ENCODE measurements around the gene NRXN3. TPM values are rescaled to one million over a fixed set of nuclear protein-coding genes. Genes with fewer than 3 reads are reported as not detected.

NRXN3 gene
- total RNA-seq, 1 experiment from 2014 or later = not detected

- RAD21 ChIA-PET (ENCODE audit: low non-redundant PET in 1 of 2, low total read pairs in 2 of 2, uncharacterized antibody in 2 of 2, unreplicated experiment in 2 of 2) = no interaction called here
- no TSS peak for BruUV-seq (replicated peaks)
Observed at GRCh38 chr14:79639613-79640012, 1469.4 kb downstream of the NRXN3 start.

More at GRCh38 chr14:79639613-79640012, 1469.4 kb downstream of the NRXN3 start:
- no peak overlapping the region for H3K4me2 ChIP-seq (ENCODE audit: low read length)
- no peak overlapping the region for H3K4me3 ChIP-seq (replicated peaks in 1 of 2; ENCODE audit: low read depth in 1 of 2, low read length in 2 of 2)
- ChIA-PET POLR2A (no interaction called here), CTCF (no interaction called here)
- DNase-seq (ENCODE audit: low read depth, low spot score) = no peak
- TF ChIP-seq ATF3 (IDR thresholded peaks at IDR 0.05) = no peak
- TF ChIP-seq SP1 (IDR thresholded peaks at IDR 0.05; ENCODE audit: low read depth) = no peak
- TF ChIP-seq FOSL1 (IDR thresholded peaks at IDR 0.05; ENCODE audit: low read depth) = no peak
- no peak for TF ChIP-seq CTCF (IDR thresholded peaks at IDR 0.05 in 2 of 3, conservative IDR thresholded peaks at IDR 0.05 in 1 of 3; ENCODE audit: borderline replicate concordance in 1 of 3, insufficient read depth in 1 of 3, low read depth in 2 of 3, low read length in 2 of 3)
- TF ChIP-seq YY1 (IDR thresholded peaks at IDR 0.05; ENCODE audit: extremely low read depth, insufficient replicate concordance, low read depth, low read length) = no peak
- no peak for TF ChIP-seq SIN3A (IDR thresholded peaks at IDR 0.05; ENCODE audit: low read depth)
- no peak for TF ChIP-seq CEBPB (IDR thresholded peaks at IDR 0.05; ENCODE audit: low read depth)
- no peak for TF ChIP-seq POLR2A (IDR thresholded peaks at IDR 0.05; ENCODE audit: borderline replicate concordance, extremely low read depth, insufficient read depth, insufficient read length)
- TF ChIP-seq RAD21 (IDR thresholded peaks at IDR 0.05; ENCODE audit: low read depth) = no peak
- TF ChIP-seq SRF (IDR thresholded peaks at IDR 0.05; ENCODE audit: low read depth) = no peak
- TF ChIP-seq JUND (IDR thresholded peaks at IDR 0.05) = no peak
- TF ChIP-seq REST (IDR thresholded peaks at IDR 0.05; ENCODE audit: low read depth) = no peak
- no peak for TF ChIP-seq TCF7L2 (IDR thresholded peaks at IDR 0.05; ENCODE audit: borderline replicate concordance, extremely low read depth, insufficient read depth, insufficient read length)
- intact Hi-C loops (cut with micrococcal nuclease) = no loop called here
- H3K9me3 ChIP-seq (ENCODE audit: control insufficient read depth in 1 of 2, insufficient read depth in 1 of 2, low read depth in 1 of 2, low read length in 2 of 2) = peaks cover 9 to 18% of the 10 kb centered on the region in 2 experiments; a peak in 2 of 4 replicates
- no peaks in the 10 kb centered on the region for H4K20me1 ChIP-seq (ENCODE audit: insufficient read depth)
- no peaks in the 10 kb centered on the region for H3K79me2 ChIP-seq (ENCODE audit: insufficient read depth, low read length)
- no peak for ATAC-seq
- no peak overlapping the region for H3K27ac ChIP-seq (ENCODE audit: low read depth, low read length)
- no peaks in the 10 kb centered on the region for H3K9me2 ChIP-seq (ENCODE audit: insufficient read depth)
- no peak overlapping the region for H3K9ac ChIP-seq (ENCODE audit: low read length)
- no peak overlapping the region for H2AFZ ChIP-seq (ENCODE audit: low read depth, low read length, poor library complexity, severe bottlenecking)
- no peaks in the 10 kb centered on the region for H3K4me1 ChIP-seq (ENCODE audit: control insufficient read depth in 1 of 2, insufficient read depth in 2 of 2, low read length in 2 of 2)
- no peaks in the 10 kb centered on the region; the same call in 1 of the 2 replicates for H3K27me3 ChIP-seq (ENCODE audit: insufficient read depth, low read length)
- no peaks in the 10 kb centered on the region for H3K36me3 ChIP-seq (ENCODE audit: control insufficient read depth in 1 of 2, insufficient read depth in 2 of 2, low read length in 2 of 2)

Measured in HCT116 (cell line).